H1 (cell line): ENCODE measurements around the gene SMIM5. TPM values are rescaled to one million over a fixed set of nuclear protein-coding genes. Genes with fewer than 3 reads are reported as not detected.
A peak's percentile ranks its signal among the peaks of the same experiment; 100 is the strongest.

Experiments used
- CEBPB ChIP-seq: IDR thresholded peaks from 2 replicates; pipeline ENCODE4 v1.6.1; 2012; ENCODE audit warnings: low read depth, low read length
- MAFK ChIP-seq: IDR thresholded peaks from 2 replicates; pipeline ENCODE4 v1.6.1; 2012; ENCODE audit warnings: low read depth, mild to moderate bottlenecking, improper control_type of control experiment, low read length
- SIN3A ChIP-seq, 2 experiments: IDR thresholded peaks in 1 of 2; conservative IDR thresholded peaks in 1 of 2; 2 replicates each; pipeline ENCODE4 v1.6.1; 2011 to 2012; ENCODE audit warnings: low read length in 2 of 2, improper control_type of control experiment in 1 of 2, low read depth in 1 of 2, mild to moderate bottlenecking in 1 of 2
- polyA plus RNA-seq, 7 experiments: library from polyadenylated mRNA; depleted of rRNA in 3 of 7; stranded (reverse) in 5 of 7; unstranded in 2 of 7; fragments of >200 nt in 5 of 7; fragments of 200-250 nt in 2 of 7; gene quantifications; 1 replicate in 5 of 7; 2 replicates in 1 of 7; 4 replicates in 1 of 7; pipeline versions ENCODE4 v1.2.1 to v1.2.3, GENCODE V29; 2011 to 2013; ENCODE audit warnings: missing spikeins in 2 of 7, mixed read lengths in 2 of 7
- total RNA-seq: library from RNA; stranded (reverse); fragmentation: NEBNext Ultra II Directional; extraction: Animal tissue kit (Norgen Biotek cat#: 25700); gene quantifications from 2 replicates; pipeline ENCODE4 v1.2.1, GENCODE V29; 2021

SMIM5 gene
- total and polyA plus RNA-seq, 2 of the 8 experiments (the other 6 are each of a cell fraction or from before 2014, with no cell fraction given) = not detected

GRCh38 chr17:75632863-75633485 lies at the start of gene SMIM5 (continued):
- TF ChIP-seq CEBPB (peak; percentile 94), SIN3A (conservative IDR thresholded peaks at IDR 0.05 in 1 of 2, IDR thresholded peaks at IDR 0.05 in 1 of 2; ENCODE audit: low read depth in 1 of 2, low read length in 2 of 2) (peak in 1 of 2 experiments; percentile 71; a peak in 2 of 4 replicates), MAFK (no peak)
- TF ChIP-seq, all 59 proteins: peak for 6
